NCI-H510A treated with DMSO at 0.1 percent for 48 hours (cell line): ENCODE data around the gene GMDS.
A peak's percentile ranks its signal among the peaks of the same experiment; 100 is the strongest.

Experiments used
- DNase-seq: peaks from one replicate; lab custom pipeline; 2025; lab: John Stamatoyannopoulos, UW

The GMDS gene

DNA sequence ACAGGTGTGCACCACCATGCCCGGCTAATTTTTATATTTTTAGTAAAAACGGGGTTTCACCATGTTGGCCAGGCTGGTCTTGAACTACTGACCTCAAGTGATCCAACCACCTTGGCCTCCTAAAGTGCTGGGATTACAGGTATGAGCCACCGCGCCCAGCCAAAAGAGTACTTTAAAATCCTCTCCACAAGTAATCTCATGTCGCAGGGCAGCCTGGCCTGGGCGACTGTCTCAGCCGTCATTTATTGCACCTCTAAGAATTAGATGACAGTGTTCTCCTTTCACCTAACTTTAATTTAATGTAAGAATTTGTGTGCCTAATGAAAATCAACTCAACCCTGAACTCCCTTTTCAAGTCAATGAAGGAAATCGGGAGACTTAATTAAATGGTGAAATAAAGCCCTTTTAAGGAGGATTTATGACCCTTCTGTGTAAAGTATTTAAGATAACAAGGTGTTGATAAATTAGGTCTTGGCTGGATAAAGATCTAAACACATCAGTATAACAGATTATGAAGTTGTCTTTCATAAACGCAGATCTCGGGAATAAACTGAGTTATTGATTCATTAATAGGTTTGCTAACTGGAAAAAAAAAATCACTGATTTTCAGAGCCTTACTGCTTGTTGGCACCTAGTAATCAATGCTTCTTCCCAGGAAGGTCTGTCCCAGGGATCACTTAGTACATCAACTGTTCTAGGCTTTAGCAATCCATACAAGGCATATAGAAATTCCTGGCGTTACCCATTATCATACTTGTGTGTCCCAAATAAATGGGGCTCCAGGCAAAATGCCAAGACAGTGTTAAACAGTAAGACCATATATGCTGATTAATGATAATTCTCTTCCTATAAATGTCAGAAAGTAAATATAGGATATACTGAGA, 209.3 kb downstream of the GMDS start:
- DNase-seq = no peak

DNA sequence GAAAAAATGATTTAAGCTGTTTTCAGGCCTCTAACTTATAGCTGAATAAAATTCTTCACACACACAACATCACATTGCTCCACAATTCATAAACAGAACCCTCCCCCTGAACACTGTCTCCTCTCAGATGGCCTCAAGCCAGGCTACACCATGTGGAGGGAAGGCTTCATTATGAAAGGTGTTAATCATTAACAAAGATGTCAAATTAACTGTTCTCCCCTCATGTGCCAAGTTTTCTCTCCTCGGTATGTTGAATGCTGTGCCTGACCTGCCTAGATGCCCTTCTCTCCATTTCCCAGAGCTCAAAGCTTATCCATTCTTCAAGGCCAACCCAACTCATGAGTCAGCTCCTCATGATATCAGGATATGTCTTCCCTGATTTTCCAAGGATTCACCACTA, 210.4 kb downstream of the GMDS start:
- no peak for DNase-seq

DNA sequence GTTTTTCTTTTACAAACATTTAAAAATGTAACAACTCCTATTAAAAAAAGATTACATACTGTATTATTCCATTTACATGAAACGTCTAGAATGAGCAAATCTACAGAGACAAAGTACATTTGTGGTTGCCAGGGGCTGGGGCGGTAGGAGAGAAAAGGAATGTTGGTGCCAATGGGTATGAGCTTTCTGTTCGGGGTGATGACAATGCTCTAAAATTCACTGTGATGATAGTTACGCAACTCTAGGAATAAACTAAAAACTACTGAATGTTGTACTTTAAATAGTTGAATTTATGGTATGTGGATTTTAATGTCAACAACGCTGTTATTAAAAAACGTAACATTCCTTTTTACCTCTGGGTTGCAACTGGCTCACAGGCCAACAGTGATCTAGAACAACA, 211.1 kb downstream of the GMDS start:
- no peak for DNase-seq

GRCh38 chr6:2033544-2033943, 211.9 kb downstream of the GMDS start:
- no peak for DNase-seq

GRCh38 chr6:2030682-2031244, 214.6 kb downstream of the GMDS start:
- peak; percentile 46 for DNase-seq

- no peak for DNase-seq
Measured at GRCh38 chr6:2029952-2030351, 215.5 kb downstream of the GMDS start.

GRCh38 chr6:2029130-2029794, 216.1 kb downstream of the GMDS start:
- no peak for DNase-seq

DNA sequence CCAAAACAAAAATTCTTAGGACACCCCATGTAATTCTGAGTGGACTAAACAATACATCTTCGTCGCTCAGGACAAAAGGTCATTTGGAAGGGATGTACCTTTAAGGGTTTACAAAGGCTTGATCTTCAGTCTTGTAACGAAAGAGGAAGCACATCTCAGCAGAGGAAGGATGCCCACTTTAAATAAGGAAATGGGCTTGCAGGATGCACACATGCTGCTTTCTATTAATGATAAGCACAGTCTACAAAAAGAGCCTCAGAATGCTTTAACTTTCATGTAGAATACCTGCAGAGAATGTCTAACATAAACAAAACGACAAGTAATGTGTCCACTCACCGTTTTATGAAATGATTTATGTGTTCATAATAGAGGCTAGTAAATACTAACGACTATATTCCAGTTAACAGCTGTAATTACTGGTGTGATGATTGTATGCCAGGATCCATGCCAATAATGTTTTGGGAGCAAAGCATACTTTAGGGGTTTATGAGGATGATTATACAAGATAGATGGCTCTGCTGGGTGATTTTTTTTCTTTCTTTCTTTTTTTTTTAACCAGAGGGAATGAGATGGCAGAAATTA, 216.9 kb downstream of the GMDS start:
- DNase-seq = no peak

DNA sequence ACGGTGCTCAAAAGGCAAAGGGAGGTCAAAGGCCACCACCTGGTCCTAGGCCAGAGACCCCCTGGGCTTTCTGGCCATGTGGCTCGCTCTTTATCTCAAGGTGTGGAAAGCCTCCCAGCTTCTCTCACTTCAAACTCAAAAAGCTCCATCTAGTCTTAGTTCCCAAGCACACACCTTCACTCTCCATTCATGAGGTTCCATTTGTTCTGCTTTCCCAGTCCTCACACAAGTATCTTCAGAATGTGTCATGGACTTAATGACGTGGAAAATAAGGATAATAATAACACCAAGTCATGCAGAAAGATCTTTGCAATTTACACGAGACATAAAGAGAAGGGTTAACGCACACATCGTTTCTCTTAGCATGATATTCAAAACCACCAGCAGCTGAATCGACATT, 219.3 kb downstream of the GMDS start:
- DNase-seq = no peak

- DNase-seq = peak; percentile 24
Measured at GRCh38 chr6:2021713-2022125, 223.7 kb downstream of the GMDS start.

DNA sequence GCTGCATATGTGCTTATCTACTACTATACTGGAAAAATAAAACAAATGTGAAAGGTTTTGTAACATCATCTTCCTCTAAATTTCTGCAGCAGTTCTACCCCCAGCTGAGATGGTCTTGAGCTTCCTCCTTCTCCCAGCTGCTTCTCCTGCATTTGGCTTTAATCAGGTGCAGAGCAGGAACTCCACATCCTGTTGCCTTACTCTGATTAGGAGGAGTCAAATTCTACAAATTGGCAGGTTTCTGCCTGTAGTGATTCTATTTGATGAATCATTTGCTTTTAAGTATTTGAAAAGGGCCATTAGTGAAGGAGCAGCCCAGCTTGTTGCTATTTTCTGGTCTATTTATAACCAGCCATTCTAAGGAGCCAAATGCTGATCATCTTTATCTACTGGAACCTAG, 224.5 kb downstream of the GMDS start:
- DNase-seq = no peak

- DNase-seq = no peak
Measured at GRCh38 chr6:2019051-2019450, 226.4 kb downstream of the GMDS start.

DNA sequence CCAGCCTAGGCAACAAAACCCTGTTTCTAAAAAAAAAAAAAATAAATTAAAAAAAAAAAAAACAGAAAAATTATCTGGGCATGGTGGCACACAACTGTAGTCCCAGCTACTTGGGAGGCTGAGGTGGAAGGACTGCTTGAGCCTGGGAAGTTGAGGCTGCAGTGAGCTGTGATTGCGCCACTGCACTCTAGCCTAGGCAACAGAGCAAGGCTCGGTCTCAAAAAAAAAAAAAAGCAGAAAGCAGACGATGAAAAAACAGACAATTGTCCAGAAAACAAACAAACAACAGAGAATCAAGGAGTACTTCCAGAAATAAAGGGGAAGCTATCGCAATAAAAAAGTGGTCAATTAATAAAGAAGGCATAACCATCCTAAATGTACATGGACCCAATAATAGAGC, 229.4 kb downstream of the GMDS start:
- no peak for DNase-seq

DNA sequence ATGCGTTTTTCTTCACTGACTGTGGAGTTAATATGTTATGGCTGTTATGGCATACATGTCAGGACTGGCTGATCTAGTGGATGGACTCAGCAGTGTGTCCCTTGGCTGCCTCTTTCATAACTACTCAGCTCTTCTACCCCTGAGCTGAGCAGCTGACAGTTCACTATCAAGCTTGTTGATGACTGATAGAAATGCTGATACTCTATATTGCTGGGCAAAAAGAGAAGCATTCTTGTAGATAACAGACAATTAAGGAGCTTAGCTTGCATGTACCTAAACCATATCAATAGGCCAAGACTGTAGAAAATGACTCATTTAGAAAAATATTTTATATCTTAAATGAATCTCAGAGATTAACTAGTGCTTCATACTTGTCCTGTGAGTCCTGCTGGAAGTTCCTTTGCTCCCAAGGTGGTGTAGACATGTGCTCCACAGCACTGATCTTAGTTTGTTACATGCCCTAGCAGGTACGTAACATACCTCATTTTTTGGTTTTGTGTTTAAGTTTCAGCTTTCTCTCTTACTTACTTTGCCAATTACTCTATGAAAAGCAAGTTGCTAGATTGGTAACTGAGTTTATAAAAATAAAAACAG, 236.9 kb downstream of the GMDS start:
- DNase-seq = no peak

GRCh38 chr6:2007165-2007564, 238.2 kb downstream of the GMDS start:
- no peak for DNase-seq

GRCh38 chr6:2004888-2005287, 240.5 kb downstream of the GMDS start:
- DNase-seq = no peak

DNA sequence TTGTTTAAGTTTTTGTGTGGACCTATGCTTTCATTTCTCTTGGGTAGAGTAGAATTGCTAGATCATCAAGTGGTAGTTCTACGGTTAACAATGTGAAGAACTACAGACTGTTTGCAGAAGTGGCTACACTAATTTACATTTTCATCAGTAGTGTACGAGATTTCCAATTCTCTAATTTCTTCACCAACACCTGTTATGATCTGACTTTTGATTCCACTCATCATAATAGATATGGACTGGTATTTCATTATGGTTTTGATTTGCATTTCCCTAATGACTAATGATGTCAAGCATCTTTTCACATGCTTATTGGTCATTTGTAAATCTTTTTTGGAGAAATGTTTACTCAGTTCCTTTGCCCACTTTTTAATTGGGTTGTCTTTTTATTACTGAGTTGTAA, 244.4 kb downstream of the GMDS start:
- DNase-seq = no peak

DNA sequence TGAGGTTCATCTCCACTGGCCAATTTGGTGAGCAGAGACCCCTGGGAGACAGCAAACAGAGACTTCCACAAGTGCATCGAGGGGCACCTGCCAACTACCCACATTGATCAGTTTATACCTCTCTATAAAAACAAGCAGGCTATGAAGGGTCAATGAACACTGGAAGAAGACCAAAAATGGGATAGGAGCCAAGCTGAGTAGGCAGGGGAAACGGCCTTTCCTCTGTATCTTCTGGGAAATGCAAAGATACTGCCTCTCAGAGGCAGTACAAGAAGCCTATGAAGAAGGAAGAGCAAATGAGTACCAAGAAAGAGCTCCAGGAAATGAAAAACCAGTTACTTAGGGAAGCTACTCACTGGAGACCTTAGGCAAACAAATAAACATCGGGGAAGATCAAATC, 247.7 kb downstream of the GMDS start:
- no peak for DNase-seq

DNA sequence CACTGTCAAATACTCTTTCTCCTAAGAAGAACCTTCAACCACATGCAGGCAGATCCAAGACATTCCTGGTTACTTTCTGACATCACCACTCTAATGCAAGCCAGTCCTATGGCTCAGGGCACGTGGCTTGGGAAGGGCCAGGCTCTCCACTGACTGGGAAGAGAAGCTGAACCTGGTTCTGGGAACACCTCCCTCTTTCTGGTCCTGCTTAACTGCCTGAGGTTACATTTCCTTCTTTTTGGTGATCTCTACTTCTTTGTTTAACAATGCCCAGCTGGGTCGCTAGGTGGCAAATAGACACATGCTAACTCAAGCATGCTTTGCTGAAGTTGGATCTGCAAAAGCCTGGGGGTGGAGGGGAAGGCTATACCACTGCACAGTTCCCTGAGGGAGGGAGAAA, 249.8 kb downstream of the GMDS start:
- no peak for DNase-seq

DNA sequence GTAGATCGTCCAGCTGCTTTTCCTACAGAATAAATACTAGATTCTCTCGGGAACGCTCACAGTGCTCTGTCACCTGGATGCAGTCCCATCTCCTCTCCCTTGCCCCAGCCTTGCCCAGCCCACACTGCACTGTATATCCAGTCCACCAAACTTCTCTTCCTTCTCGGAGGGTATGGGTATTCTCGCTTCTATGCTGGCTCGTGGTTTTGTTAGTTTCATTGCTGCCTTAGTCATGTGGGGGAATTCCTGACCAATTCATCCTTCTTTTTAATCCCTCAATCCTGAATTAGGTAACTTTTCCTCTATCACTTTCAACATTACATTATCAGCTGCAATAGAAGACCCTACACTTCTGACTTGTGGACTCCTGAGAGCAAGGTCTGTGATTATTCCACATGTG, 252.4 kb downstream of the GMDS start:
- no peak for DNase-seq

DNA sequence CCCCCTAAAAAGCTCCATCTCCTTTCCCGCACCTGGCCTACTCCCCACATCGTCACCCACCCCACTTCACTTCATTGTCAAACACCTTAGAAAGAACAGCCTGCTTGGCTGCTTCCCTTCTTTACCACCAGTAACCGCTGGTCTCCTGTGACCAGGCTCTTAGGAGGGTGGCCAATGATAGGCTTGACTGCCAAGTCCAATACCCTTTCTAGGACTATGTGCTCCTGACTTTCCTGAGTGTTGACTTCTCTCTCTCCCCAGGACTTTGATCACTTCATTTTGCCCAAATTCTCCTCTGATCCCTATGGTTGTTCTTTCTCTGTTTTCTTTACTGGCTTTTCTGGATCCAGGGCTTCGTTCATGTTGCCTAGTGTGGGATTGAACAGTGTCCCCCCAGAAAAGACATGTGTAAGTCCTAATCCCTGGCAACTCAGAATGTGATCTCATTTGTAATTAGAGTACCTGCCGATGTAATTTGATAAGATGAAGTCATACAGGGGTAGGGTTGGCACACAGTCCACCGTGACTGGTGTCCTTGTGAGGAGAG, 254.0 kb downstream of the GMDS start:
- no peak for DNase-seq

GRCh38 chr6:1988843-1989242, 256.6 kb downstream of the GMDS start:
- no peak for DNase-seq
